DMS 273 treated with DMSO at 0.1 percent for 48 hours (cell line): ENCODE results near the gene B3GNT2.
"Not testable (repeated sequence)": the region's sequence is repeated elsewhere in the genome, so short reads cannot be mapped to it uniquely, and the experiment has no call there.

Source experiments
- DNase-seq: peaks from one replicate; lab custom pipeline; 2025; lab: John Stamatoyannopoulos, UW

B3GNT2 gene

DNA sequence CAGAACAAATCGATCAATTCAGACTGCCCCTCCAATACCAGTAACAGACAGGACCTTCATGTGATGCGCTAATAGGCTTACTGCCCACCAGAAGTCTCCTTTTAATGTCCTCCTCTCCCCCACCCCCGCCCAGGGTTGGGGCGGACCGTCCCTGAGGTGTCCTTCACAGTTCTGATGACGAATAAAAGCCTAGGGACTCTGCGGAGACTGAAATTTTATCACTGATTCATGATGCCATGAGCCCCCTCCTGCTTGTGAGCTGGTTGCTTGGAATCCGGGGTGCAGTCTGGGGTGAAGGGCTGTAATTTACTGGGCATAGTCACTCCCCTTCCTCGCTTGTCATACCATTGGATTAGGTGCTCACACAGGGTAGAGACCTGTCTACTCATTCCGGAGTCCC, 42.3 kb downstream of the B3GNT2 start:
- DNase-seq = no peak

DNA sequence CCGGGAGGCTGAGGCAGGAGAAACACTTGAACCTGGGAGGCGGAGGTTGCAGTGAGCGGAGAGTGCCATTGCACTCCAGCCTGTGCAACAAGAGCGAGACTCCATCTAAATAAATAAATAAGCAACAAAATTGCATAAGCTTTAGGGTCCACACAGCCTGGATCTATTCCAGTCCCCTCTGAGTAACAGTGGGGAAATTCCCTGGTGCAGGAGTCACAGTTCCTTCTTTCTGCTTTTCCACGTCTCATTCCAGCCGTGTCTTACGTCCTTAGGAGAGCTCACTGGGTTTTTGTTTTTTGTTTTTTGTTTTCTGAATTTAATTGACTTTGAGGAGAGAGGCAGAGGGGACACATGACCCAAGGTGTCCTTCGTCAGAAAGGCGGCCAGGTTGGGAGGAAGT, 44.6 kb downstream of the B3GNT2 start:
- no peak for DNase-seq

DNA sequence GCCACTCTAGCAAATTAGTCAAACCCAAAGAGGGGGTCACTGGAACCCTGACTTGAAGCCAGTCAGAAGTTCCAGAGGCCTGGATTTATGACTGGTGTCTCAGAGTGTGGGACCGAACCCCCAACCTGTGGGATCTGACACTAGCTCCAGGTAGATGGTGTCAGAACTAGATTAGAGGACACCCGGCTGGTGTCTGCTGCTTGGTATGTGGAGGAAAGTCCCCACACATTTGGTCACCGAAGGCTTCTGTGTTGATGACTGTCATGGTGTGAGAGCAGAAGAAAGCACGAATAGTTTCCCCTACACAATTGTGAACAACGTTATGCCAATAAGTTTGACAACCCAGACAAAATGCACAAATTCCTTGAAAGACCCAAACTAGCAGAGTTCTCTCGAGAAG, 48.1 kb downstream of the B3GNT2 start:
- no peak for DNase-seq

DNA sequence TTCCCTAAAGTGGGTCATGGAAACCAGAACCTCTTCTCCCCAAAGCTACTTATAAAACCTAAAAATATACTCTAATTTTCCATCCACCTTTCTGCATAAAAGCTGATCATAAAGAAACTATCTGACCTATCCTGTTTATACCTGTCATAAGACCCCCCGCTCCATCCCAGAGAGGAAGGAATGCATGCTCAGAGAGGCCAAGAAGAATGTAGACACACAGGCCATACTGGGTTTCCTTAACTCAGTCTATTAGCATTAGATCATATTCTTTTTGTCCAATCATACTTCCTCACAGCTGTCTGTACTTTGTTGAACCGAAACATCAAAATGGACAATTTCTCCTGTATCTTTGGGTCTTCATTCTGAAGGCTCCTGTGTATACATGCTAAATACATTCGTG, 52.3 kb downstream of the B3GNT2 start:
- no peak for DNase-seq

DNA sequence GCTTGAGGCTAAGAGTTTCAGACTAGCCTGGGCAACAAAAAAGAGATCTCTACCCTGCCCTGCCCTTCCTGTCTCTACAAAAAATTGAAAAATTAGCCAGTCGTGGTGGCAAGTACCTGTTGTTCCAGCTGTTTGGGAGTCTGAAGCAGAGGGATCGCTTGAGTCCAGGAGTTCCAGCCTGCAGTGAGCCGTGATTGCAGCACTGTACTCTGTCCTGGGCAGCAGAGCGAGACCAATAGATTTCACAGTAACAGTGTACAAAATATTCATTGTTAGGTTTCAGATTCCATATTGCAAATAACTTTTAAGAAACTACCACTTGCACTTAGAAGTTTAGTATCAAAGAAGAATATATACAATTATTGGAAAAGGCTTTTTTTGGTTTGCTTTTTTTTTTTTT, 54.3 kb downstream of the B3GNT2 start:
- DNase-seq = no peak

DNA sequence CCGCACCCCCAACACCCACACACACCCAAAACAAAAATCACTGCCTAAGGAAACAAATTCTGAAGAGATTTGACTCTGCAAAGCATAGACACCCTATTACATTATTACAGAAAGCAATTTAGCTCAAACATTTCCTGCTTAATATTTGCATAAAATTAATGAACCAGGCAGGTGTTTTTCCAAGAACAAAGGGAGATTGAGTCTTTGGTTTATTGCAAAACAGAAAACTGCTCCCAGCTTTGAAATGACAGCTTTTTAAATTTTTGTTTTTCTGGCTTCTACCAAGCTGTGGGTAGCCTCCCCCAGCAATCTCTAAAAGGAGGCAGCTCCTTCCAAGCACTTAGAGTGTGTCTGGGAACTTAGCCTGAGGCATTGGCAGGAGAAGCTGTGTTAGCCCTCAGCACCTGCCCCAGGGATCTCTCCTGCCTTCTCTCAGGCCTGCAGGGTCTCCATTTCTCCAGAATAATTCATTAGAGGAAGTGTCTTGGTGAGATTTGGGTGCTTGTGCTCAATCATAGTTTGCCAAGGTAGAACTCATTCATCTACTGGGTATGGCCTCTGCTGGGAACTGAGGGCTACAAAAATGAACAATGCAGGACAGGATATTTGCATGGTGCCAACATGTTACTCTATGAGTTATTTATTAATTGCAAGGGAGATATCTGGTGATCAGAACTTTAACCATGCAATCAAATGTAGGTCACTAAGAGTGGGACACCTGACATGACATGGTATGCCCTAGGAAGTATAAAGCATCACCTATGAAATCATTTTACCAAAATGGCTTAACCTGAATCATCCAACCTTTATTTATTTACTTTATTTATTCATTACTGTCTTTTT, 58.7 kb downstream of the B3GNT2 start:
- DNase-seq = no peak

DNA sequence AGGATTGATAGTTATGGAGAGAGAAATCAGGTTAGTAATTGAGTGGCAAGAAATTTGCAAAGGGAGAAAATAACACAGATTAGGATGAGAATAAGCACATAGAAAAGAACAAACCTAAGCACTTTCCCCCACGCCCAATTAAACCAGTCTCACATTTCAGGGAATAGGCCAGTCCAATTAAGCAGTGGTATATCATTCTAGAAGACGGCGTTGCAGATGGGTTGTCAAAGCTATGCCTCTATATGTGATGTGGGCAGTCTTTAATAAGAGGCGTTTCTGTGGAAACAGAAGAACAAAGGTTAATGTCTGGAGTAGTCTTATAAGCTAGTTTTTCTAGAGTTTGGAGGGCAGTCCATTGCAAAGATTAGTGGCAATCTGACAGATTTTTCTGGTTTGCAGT, 61.6 kb downstream of the B3GNT2 start:
- no peak for DNase-seq

DNA sequence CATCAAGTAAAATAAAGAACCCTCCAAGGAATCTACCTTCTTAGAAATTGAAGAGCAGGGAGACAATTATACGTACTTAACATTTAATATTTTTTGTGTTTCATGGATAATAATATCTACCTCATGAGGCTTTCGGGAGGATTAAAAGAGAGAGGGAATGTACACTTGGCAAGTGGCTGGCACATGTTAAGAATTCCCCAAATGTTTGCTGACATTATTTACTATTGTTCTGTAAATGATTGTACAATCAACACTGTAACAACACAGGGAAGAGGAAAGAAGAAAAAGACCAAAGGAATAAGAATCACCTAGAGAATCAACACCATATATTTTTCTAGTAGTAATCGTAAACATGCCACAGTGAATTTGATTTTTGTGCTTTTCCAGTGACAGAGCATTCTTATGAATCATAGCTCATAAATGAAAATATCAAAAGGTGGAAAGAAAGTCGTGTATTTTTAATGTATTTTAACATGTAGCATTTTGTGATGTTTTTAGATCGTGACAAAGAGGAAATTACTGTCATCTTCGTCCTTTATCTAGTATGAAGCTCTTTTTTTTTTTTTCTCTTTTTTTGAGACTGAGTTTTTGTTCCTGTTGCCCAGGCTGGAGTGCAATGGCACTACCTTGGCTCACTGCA, 67.3 kb downstream of the B3GNT2 start:
- no peak for DNase-seq

DNA sequence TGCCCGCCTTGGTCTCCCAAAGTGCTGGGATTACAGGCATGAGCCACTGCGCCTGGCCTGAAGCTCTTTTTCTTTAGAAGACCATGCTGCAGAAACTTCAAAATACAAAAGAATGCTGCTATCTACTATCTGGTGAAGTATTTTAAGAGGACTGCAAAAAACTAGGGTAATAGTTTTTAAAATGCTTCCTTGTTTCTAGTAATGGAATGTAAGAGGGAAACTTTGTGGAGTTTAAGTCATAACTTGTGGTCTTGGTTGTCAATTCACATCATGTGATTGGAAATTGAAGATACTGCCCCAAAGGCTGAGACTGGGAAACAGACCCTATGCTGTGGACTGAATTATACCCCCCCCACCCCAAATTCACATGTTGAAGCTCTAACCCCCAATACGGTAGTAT, 68.3 kb downstream of the B3GNT2 start:
- no peak for DNase-seq

DNA sequence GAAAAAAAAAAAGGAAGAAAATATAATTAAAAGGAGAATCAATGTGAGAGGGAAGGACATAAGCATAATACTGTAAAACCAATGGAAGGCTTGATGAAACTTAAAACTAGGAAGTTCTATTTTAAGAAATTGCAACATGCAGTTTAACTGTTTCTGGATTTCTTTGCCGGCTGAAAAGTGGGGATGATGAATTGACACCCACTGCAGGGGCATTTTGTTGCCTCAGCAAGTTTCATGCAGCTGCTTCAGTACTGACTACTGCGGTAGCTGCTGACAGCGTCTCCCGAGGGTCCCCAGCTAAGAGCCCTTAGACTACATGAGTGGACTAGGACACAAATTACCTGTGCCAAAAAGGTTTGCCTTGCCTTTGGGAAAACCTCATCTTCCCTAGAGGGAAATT, 69.2 kb downstream of the B3GNT2 start:
- no peak for DNase-seq

DNA sequence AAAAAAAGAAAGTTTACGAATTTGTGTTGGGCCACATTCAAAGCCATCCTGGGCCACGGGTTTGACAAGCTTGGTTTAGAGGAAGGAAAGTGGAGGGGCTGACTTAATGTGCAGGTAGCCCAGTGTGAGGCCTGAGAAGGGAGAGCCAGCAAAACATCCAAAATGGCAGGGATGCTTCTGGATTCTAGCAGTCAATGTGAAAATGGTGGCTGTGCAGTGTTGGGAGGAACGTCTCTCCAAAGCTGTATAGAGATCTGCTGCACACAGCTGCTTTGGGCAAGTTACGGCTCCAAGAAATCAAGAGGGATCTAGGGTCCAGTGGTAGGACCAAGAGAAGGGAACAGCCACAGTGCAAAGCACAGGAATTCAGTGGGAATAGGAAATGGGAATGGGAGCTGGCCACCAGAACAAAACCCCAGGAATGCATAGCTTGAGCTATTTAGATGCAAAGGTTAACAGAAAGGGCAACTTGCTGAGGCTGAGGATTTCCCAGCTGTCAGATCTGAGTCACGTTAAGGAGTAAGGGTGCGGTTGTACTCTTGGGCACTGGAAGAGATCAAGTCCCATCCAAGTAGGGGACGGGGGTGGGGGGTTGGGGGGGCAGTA, 70.6 kb downstream of the B3GNT2 start:
- no peak for DNase-seq

DNA sequence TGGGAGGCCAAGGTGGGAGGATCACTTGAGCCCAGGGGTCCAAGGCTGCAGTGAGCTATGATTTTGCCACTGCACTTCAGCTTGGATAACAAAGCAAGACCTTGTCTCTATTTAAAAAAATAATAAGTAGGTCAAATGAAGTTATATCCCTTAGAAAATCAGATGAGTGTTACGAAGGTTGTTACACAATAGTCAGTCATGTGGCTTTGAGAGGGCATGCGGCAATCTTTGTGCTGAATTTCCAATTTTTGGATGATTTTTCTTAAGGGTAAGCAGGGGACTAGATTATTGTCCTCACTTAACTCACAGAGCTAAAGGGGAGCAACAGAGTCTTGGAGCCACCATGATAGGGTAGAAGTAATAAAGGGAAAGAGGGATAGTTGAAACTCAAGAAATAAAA, 71.8 kb downstream of the B3GNT2 start:
- DNase-seq = no peak

DNA sequence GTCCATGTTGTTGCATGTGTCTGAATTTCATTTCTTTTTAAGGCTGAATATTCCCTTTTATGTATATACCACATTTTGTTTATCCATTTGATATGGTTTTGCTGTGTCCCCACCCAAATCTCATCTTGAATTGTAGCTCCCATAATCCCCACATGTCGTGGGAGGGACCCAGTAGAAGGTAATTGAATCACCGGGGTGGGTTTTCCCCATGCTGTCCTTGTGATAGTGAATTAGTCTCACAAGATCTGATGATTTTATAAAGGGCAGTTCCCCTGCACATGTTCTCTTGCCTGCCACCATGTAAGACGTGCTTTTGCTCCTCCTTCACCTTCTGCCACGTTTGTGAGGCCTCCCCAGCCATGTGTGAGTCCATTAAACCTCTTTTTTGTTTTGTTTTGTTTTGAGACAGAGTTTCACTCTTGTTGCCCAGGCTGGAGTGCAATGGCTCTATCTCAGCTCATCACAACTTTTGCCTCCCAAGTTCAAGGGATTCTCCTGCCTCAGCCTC, 72.8 kb downstream of the B3GNT2 start:
- not testable (repeated sequence) for DNase-seq

DNA sequence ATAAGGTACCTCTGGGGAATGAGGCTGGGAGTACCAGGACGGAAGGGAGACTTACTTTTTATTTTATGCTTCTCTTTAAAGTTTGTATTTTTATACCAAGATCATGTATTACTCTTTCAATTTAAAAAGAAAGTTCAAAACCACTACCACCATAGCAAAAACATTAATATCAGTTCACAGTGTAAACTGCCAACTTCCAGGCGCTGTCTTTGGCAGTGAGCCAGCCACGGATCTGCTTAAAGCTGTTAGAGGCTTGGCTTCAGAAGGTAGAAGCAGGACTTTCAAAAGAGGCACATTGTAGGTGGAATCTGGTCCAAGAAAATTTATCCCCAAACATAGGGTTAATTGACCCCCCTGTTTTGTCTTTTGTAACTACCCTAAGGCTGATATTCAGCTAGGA, 74.8 kb downstream of the B3GNT2 start:
- peak; percentile 12 for DNase-seq
